GM23338 (cell line): Measurements from ENCODE around the gene KAT2A. TPM values are rescaled to one million over a fixed set of nuclear protein-coding genes. Genes with fewer than 3 reads are reported as not detected.

Experiments
- ATAC-seq: fragments of 200-7000 bp; cut with Tn5 transposase; 3 replicates; pipeline ENCODE4 v1.9.1; 2020
- DNase-seq: peaks from one replicate; pipeline ENCODE4 v3.0.0-alpha.2; 2015; ENCODE audit warnings: low spot score
- H2AFZ ChIP-seq: fragments of 200-600 bp; sonication (generic); 2 replicates; pipeline ENCODE4 v1.8.0; 2016; ENCODE audit warnings: antibody characterized with exemption, mild to moderate bottlenecking, moderate library complexity
- H3F3A ChIP-seq: fragments of 200-600 bp; sonication (generic); replicated peaks from 2 replicates; pipeline ENCODE4 v1.8.0; 2017; ENCODE audit warnings: antibody characterized with exemption, mixed run types, low read depth
- H3K27ac ChIP-seq: fragments of 200-600 bp; sonication (generic); 2 replicates; pipeline ENCODE4 v1.6.1; 2016; ENCODE audit warnings: low read depth
- H3K27me3 ChIP-seq: fragments of 200-600 bp; sonication (generic); 2 replicates; pipeline ENCODE4 v1.8.0; 2016; ENCODE audit warnings: mild to moderate bottlenecking, mixed run types, moderate library complexity; ENCODE audit not compliant: insufficient read depth
- H3K36me3 ChIP-seq: fragments of 200-600 bp; sonication (generic); 2 replicates; pipeline ENCODE4 v1.8.0; 2016; ENCODE audit warnings: mild to moderate bottlenecking; ENCODE audit not compliant: insufficient read depth
- H3K4me1 ChIP-seq: fragments of 200-600 bp; sonication (generic); 2 replicates; pipeline ENCODE4 v1.8.0; 2016; ENCODE audit warnings: mild to moderate bottlenecking, moderate library complexity; ENCODE audit not compliant: insufficient read depth
- H3K4me2 ChIP-seq: fragments of 200-600 bp; sonication (generic); 2 replicates; pipeline ENCODE4 v1.7.1; 2017; ENCODE audit warnings: mixed run types
- H3K4me3 ChIP-seq: fragments of 200-600 bp; sonication (generic); 2 replicates; pipeline ENCODE4 v1.6.1; 2016; ENCODE audit warnings: mixed run types
- H3K79me2 ChIP-seq: fragments of 200-600 bp; sonication (generic); replicated peaks from 2 replicates; pipeline ENCODE4 v1.8.0; 2017; ENCODE audit warnings: mild to moderate bottlenecking; ENCODE audit not compliant: insufficient read depth
- H3K9me2 ChIP-seq: fragments of 200-600 bp; sonication (generic); 2 replicates; pipeline ENCODE4 v1.8.0; 2017; ENCODE audit not compliant: insufficient read depth
- H4K20me1 ChIP-seq: fragments of 200-600 bp; sonication (generic); replicated peaks from 2 replicates; pipeline ENCODE4 v1.8.0; 2017; ENCODE audit warnings: mild to moderate bottlenecking; ENCODE audit not compliant: insufficient read depth
- H3K27ac Mint-ChIP-seq: 2 replicates; pipeline ENCODE4 v1.8.0; 2020; ENCODE audit warnings: inconsistent platforms, mild to moderate bottlenecking, moderate library complexity, mixed read lengths
- H3K27me3 Mint-ChIP-seq: 3 replicates; pipeline ENCODE4 v1.8.0; 2022; ENCODE audit warnings: low read depth, mild to moderate bottlenecking, moderate library complexity, mixed read lengths, inconsistent platforms; ENCODE audit not compliant: insufficient read depth, poor library complexity
- H3K36me3 Mint-ChIP-seq: 3 replicates; pipeline ENCODE4 v1.8.0; 2021; ENCODE audit warnings: low read depth, mild to moderate bottlenecking, inconsistent platforms, moderate library complexity, mixed read lengths
- H3K4me1 Mint-ChIP-seq: 3 replicates; pipeline ENCODE4 v1.8.0; 2020; ENCODE audit warnings: mild to moderate bottlenecking, inconsistent platforms, mixed read lengths
- H3K4me3 Mint-ChIP-seq: 3 replicates; pipeline ENCODE4 v1.8.0; 2021; ENCODE audit warnings: moderate library complexity, mild to moderate bottlenecking, inconsistent platforms, mixed read lengths
- H3K9me3 Mint-ChIP-seq: 3 replicates; pipeline ENCODE4 v1.8.0; 2020; ENCODE audit warnings: moderate library complexity, mild to moderate bottlenecking, inconsistent platforms, mixed read lengths
- CREB1 ChIP-seq: fragments of 250-450 bp; sonication (Bioruptor Pico); IDR thresholded peaks from 2 replicates; pipeline ENCODE4 v1.5.0; 2020; ENCODE audit warnings: low read depth, mild to moderate bottlenecking, moderate library complexity
- CTCF ChIP-seq, 2 experiments: fragments of 200-600 bp in 1 of 2; sonication (generic) in 1 of 2; conservative IDR thresholded peaks; 2 replicates each; pipeline versions ENCODE4 v1.5.1 to v1.6.1; 2016 to 2017; ENCODE audit warnings: antibody characterized with exemption in 2 of 2, low read depth in 2 of 2, mild to moderate bottlenecking in 2 of 2, moderate library complexity in 1 of 2
- ETS1 ChIP-seq: IDR thresholded peaks from 2 replicates; pipeline ENCODE4 v1.6.1; 2016; ENCODE audit warnings: antibody characterized with exemption
- EZH2 ChIP-seq: fragments of 200-600 bp; sonication (generic); IDR thresholded peaks from one replicate; pipeline ENCODE4 v1.8.0; 2017; ENCODE audit warnings: antibody characterized with exemption, mild to moderate bottlenecking, low read depth; ENCODE audit not compliant: unreplicated experiment
- EZH2phosphoT487 ChIP-seq: fragments of 200-600 bp; sonication (generic); IDR thresholded peaks from one replicate; pipeline ENCODE4 v1.8.1; 2018; ENCODE audit warnings: antibody characterized with exemption; ENCODE audit not compliant: unreplicated experiment
- JUNB ChIP-seq: IDR thresholded peaks from one replicate; pipeline ENCODE4 v1.6.1; 2016; ENCODE audit warnings: antibody characterized with exemption; ENCODE audit not compliant: unreplicated experiment
- NANOG ChIP-seq: IDR thresholded peaks from 2 replicates; pipeline ENCODE4 v1.6.1; 2016; ENCODE audit warnings: antibody characterized with exemption, borderline replicate concordance
- POLR2AphosphoS5 ChIP-seq: IDR thresholded peaks from 2 replicates; pipeline ENCODE4 v1.6.1; 2016; ENCODE audit warnings: antibody characterized with exemption, low read depth
- REST ChIP-seq: IDR thresholded peaks from one replicate; pipeline ENCODE4 v1.6.1; 2018; ENCODE audit warnings: antibody characterized with exemption; ENCODE audit not compliant: unreplicated experiment
- STAT1 ChIP-seq: IDR thresholded peaks from one replicate; pipeline ENCODE4 v1.6.1; 2016; ENCODE audit warnings: antibody characterized with exemption; ENCODE audit not compliant: unreplicated experiment
- ZNF114 ChIP-seq: fragments of 250-450 bp; sonication (Bioruptor Pico); IDR thresholded peaks from 2 replicates; pipeline ENCODE4 v1.5.0; 2020; ENCODE audit warnings: mild to moderate bottlenecking, moderate library complexity
- ZNF331 ChIP-seq: fragments of 250-450 bp; sonication (Bioruptor Pico); IDR thresholded peaks from 2 replicates; pipeline ENCODE4 v1.5.0; 2020; ENCODE audit warnings: low read depth, mild to moderate bottlenecking, moderate library complexity
- ZNF462 ChIP-seq: fragments of 250-450 bp; sonication (Bioruptor Pico); IDR thresholded peaks from 2 replicates; pipeline ENCODE4 v1.5.0; 2020; ENCODE audit warnings: mild to moderate bottlenecking, moderate library complexity
- polyA plus RNA-seq: library from polyadenylated mRNA; unstranded; fragments of >200 nt; fragmentation: Nextera tagmentation; extraction: Ambion mirVana; gene quantifications from 2 replicates; pipeline ENCODE4 v1.2.1, GENCODE V29; 2016
- total RNA-seq: library from RNA; depleted of rRNA; stranded (reverse); fragments of >200 nt; shearing (Covaris generic); gene quantifications from 2 replicates; pipeline ENCODE4 v1.2.3, GENCODE V29; 2014

Gene KAT2A
- total and polyA plus RNA-seq, 2 experiments from 2014 or later, result 13.9 to 25.2 TPM

GRCh38 chr17:42111265-42111636, 9.9 kb downstream of the KAT2A start:
- H3K27me3 Mint-ChIP-seq, result peaks cover 27% of the 10 kb centered on the region
- Histone ChIP-seq H4K20me1 (0 out of 2 replicates have a peak, but pooled peaks cover 3% of the 10 kb centered on the region), H3K27ac (no peak overlapping the region), H2AFZ (no peak overlapping the region), H3K79me2 (no peaks in the 10 kb centered on the region), H3K4me3 (no peak overlapping the region), H3K4me2 (no peak overlapping the region), H3K36me3 (no peaks in the 10 kb centered on the region; the same call in 1 of the 2 replicates), H3K9me2 (no peaks in the 10 kb centered on the region), H3K27me3 (no peaks in the 10 kb centered on the region), H3K4me1 (peaks cover 14% of the 10 kb centered on the region), H3F3A (0 out of 2 replicates have a peak, but pooled peaks cover 13% of the 10 kb centered on the region)
- ATAC-seq (no peak), DNase-seq (no peak)
- H3K9me3 Mint-ChIP-seq, result no peaks in the 10 kb centered on the region
- TF ChIP-seq STAT1 (no peak), JUNB (no peak), EZH2phosphoT487 (no peak), REST (no peak), ZNF114 (CRISPR knock-in tag) (no peak), CTCF (conservative IDR thresholded peaks at IDR 0.05; ENCODE audit: low read depth in 2 of 2) (no peak), ETS1 (no peak), EZH2 (no peak), POLR2AphosphoS5 (no peak), ZNF331 (CRISPR knock-in tag) (no peak), NANOG (no peak), CREB1 (CRISPR knock-in tag) (no peak), ZNF462 (CRISPR knock-in tag) (no peak)
- no peak overlapping the region for H3K27ac Mint-ChIP-seq
- no peak overlapping the region for H3K4me3 Mint-ChIP-seq
- H3K36me3 Mint-ChIP-seq, result peaks cover 14% of the 10 kb centered on the region
- peaks cover 27% of the 10 kb centered on the region for H3K4me1 Mint-ChIP-seq
